ENCODE measurements around the gene MCF2L2.

GRCh38 chr3:183309276-183309675, 119.1 kb downstream of the MCF2L2 start:
- TF ChIP-seq, protein P1, sequence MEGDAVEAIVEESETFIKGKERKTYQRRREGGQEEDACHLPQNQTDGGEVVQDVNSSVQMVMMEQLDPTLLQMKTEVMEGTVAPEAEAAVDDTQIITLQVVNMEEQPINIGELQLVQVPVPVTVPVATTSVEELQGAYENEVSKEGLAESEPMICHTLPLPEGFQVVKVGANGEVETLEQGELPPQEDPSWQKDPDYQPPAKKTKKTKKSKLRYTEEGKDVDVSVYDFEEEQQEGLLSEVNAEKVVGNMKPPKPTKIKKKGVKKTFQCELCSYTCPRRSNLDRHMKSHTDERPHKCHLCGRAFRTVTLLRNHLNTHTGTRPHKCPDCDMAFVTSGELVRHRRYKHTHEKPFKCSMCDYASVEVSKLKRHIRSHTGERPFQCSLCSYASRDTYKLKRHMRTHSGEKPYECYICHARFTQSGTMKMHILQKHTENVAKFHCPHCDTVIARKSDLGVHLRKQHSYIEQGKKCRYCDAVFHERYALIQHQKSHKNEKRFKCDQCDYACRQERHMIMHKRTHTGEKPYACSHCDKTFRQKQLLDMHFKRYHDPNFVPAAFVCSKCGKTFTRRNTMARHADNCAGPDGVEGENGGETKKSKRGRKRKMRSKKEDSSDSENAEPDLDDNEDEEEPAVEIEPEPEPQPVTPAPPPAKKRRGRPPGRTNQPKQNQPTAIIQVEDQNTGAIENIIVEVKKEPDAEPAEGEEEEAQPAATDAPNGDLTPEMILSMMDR (IDR thresholded peaks at IDR 0.05): no peak
- TF ChIP-seq POLR2A (IDR thresholded peaks at IDR 0.05): no peak
